GM19463 (cell line): ENCODE results near the gene ANKEF1.
"Not testable (repeated sequence)": the region's sequence is repeated elsewhere in the genome, so short reads cannot be mapped to it uniquely, and the experiment has no call there.

Source experiments
- ATAC-seq: cut with Tn5 transposase; IDR thresholded peaks from one replicate; pipeline ENCODE4 v1.9.1; 2021; ENCODE audit warnings: mild to moderate bottlenecking, moderate library complexity; ENCODE audit not compliant: unreplicated experiment

ANKEF1 gene

GRCh38 chr20:10031451-10032215 lies 3.2 kb upstream of the ANKEF1 start:
- ATAC-seq = not testable (repeated sequence)

GRCh38 chr20:10032269-10032668 lies 2.5 kb upstream of the ANKEF1 start:
- not testable (repeated sequence) for ATAC-seq

- ATAC-seq = no peak
These were observed 709 bp upstream of the ANKEF1 start for GRCh38 chr20:10033905-10034650.

GRCh38 chr20:10036321-10036720 lies 1.5 kb downstream of the ANKEF1 start:
- not testable (repeated sequence) for ATAC-seq

- ATAC-seq = no peak
These were observed 5.5 kb downstream of the ANKEF1 start for GRCh38 chr20:10040070-10040975.

GRCh38 chr20:10042086-10042485 lies 7.3 kb downstream of the ANKEF1 start:
- ATAC-seq = no peak

GRCh38 chr20:10047427-10047826 lies 12.6 kb downstream of the ANKEF1 start:
- ATAC-seq = no peak

GRCh38 chr20:10051185-10051584 lies 16.4 kb downstream of the ANKEF1 start:
- no peak for ATAC-seq

- no peak for ATAC-seq
These were observed 24.2 kb downstream of the ANKEF1 start for GRCh38 chr20:10059006-10059405.

- peak; percentile 93 for ATAC-seq
These were observed 25.4 kb downstream of the ANKEF1 start for GRCh38 chr20:10060226-10060625.

- ATAC-seq = no peak
These were observed 26.9 kb downstream of the ANKEF1 start for GRCh38 chr20:10061641-10062040.

- no peak for ATAC-seq
These were observed 28.7 kb downstream of the ANKEF1 start for GRCh38 chr20:10063482-10063881.

GRCh38 chr20:10064611-10065010 lies 29.8 kb downstream of the ANKEF1 start:
- ATAC-seq = no peak

GRCh38 chr20:10065154-10065833 lies 30.5 kb downstream of the ANKEF1 start:
- no peak for ATAC-seq

- no peak for ATAC-seq
These were observed 32.5 kb downstream of the ANKEF1 start for GRCh38 chr20:10067321-10067720.

- ATAC-seq = no peak
These were observed 39.7 kb downstream of the ANKEF1 start for GRCh38 chr20:10074513-10074912.

GRCh38 chr20:10075606-10076005 lies 40.8 kb downstream of the ANKEF1 start:
- no peak for ATAC-seq

- no peak for ATAC-seq
These were observed 41.6 kb downstream of the ANKEF1 start for GRCh38 chr20:10076126-10077080.

- no peak for ATAC-seq
These were observed 42.3 kb downstream of the ANKEF1 start for GRCh38 chr20:10077081-10077471.

GRCh38 chr20:10077886-10078285 lies 43.1 kb downstream of the ANKEF1 start:
- ATAC-seq = no peak
